NCI-H345 treated with DMSO at 0.1 percent for 48 hours (cell line): ENCODE data around the gene NOS1.
A peak's percentile ranks its signal among the peaks of the same experiment; 100 is the strongest.

Source experiments
- DNase-seq: peaks from one replicate; lab custom pipeline; 2025; ENCODE audit not compliant: unreplicated experiment; lab: John Stamatoyannopoulos, UW

NOS1 gene

GRCh38 chr12:117363953-117364486, 2.6 kb upstream of the NOS1 start:
- DNase-seq, result no peak

- no peak for DNase-seq
Observed at GRCh38 chr12:117363056-117363662, 1.7 kb upstream of the NOS1 start.

DNA sequence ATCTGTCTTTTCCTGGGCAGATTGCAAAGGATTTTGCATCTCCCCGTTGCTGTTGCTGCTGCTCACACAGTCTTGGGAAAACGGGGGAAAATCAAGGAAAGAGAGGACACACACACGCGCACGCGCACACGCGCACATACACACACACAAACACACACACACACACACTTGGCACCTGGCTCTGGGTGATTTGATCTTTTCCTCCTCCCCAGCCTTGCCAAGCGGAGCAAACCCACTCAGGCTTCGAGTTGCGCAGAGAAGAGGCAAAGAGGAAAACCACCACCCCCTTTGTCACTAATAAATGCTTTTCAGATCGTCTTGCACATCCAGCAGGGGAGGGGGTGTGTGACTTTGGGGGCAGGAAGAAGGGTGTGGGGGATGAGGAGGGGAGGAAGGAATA, 965 bp upstream of the NOS1 start:
- no peak for DNase-seq

DNA sequence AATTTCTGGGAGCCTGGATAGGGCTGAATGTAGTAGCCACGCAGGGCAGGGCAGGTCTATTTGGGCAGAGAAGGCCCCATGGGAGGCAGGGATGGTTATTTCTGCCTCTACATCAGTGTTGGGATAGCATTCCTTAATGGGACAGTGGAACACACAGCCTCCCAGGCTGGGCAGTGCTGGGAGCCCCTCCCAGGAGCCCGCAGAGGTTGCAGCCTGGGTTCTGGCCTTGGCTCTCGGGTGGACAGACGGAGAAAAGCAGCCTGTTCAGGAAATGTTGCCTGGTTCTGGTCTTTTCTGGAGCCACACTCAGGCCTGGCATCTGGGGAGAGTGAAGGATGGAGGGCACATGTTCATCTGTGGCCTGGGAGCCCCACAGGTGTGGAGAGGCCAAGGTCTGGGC, 479 bp upstream of the NOS1 start:
- no peak for DNase-seq

- DNase-seq, result peak; percentile 20
Observed at GRCh38 chr12:117360551-117361346, 677 bp downstream of the NOS1 start.

- DNase-seq, result no peak
Observed at GRCh38 chr12:117360222-117360550, 1.2 kb downstream of the NOS1 start.

DNA sequence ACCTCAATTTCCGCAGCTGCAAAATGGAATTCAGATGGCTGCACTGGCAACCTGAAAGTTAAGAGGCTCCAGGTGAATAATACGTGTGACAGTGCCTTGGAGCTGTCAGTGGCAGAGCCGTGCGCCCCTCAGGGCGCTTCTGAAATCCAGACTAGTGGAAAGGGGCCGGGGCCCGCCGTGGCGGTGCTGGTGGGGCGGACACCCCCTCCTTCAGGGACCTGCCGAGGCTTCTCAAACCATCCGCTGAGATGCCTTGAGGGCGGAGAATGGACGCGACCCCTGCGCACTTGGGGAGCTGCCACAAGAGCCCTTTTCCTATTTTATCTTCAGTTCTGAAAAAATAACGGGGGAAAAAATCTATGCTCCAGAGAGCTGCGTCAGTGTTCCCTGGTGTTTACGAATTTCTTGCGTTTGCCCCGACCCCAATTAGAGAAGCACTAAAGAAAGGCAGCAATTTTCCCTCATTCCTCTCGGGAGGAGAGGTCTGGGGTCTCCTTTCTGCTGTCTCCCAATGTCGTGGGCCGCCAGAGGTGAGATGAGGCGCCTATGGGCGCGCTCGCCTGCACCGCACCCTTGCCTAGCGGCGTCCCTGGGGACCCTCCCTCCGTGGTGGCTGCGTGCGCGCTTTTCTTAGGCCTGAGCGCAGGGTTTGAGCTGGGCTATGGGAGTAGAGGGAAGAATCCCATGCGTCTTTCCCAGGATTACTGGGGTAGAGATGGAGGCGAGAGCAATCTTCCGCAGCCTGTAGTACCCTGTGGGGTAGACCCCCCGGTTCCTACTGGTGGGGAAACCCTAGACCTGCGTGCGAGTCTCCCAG, 2.2 kb downstream of the NOS1 start:
- no peak for DNase-seq

DNA sequence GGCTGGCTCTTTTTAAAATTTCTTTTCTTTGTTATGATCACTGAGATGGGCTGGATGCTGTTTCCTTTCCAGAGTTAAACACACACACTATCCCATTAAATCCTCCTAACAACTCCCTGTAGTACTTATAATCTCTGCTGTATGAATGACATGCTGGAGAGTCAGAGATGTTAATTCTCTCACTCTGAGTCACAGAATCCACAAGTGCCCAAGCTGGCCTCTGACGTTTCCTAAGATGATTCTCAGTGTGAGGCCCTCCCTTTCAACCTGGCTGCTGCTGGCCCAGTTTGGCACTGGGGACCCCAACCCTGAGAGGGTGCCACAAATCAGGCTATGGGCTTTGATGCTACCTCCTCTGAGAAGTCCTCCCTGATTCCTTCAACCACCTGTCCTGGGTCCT, 5.4 kb downstream of the NOS1 start:
- DNase-seq, result no peak

GRCh38 chr12:117352883-117353282, 8.5 kb downstream of the NOS1 start:
- no peak for DNase-seq

- DNase-seq, result no peak
Observed at GRCh38 chr12:117352206-117352605, 9.2 kb downstream of the NOS1 start.

GRCh38 chr12:117350140-117350539, 11.3 kb downstream of the NOS1 start:
- DNase-seq, result no peak

DNA sequence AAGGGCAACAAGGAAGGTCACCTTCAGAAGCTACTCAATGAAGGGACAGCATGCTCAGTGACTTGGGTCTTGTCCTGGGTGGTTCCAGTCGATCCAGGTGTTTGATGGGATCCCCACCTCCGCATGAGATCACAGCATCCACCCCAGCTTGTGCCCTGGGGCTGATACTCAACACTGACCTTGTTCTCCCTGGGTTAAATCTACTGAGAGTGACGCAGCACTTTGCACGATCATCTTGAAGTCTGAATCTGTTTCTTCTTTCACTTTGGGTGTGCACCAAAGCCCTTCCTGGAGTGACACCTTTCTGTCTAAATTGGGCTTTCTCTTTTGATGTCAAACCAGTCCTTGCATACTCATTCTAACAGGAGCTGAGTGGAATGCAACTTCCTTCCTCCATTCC, 13.8 kb downstream of the NOS1 start:
- DNase-seq, result no peak

- no peak for DNase-seq
Observed at GRCh38 chr12:117344716-117345115, 16.7 kb downstream of the NOS1 start.

- DNase-seq, result no peak
Observed at GRCh38 chr12:117343849-117344248, 17.6 kb downstream of the NOS1 start.

DNA sequence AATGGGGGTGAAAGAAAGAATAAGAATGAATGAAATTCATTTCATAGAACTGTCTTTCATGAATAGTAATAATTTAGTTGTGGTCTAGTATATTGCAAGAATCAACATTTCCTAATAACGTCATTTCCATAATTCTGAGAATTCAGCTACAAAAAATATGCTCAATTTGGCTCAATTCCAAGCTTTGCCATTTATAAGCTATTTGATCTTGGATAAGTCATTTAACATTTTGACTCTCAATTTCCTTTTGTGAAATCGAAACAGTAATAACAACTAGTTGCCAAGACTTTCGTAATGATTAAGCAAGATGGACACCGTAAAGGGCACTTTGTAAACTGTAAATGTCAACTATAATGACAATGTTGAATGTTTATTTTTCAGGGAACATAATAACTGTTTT, 18.1 kb downstream of the NOS1 start:
- DNase-seq, result no peak

- no peak for DNase-seq
Observed at GRCh38 chr12:117342682-117343081, 18.7 kb downstream of the NOS1 start.

DNA sequence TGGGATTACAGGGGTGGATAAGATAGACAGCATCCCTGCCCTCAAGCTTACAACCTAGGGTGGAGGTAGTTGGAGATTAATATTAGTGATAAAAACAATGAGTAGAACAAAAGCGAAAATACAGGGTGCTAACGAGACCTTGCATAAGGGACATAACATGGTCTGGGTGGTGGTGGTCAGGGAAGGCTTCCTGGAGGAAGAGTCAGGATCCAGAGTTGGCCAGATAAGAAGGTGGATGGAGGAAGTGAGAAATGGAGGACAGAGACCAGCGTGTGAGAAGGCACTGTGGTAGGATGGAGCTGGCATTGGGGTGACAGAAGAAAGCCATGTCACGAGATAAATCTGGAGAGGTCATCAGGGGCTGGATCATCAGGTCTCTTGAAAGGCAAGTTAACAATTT, 19.2 kb downstream of the NOS1 start:
- no peak for DNase-seq

GRCh38 chr12:117339104-117339503, 22.3 kb downstream of the NOS1 start:
- DNase-seq, result no peak

- DNase-seq, result no peak
Observed at GRCh38 chr12:117334855-117335587, 26.4 kb downstream of the NOS1 start.

DNA sequence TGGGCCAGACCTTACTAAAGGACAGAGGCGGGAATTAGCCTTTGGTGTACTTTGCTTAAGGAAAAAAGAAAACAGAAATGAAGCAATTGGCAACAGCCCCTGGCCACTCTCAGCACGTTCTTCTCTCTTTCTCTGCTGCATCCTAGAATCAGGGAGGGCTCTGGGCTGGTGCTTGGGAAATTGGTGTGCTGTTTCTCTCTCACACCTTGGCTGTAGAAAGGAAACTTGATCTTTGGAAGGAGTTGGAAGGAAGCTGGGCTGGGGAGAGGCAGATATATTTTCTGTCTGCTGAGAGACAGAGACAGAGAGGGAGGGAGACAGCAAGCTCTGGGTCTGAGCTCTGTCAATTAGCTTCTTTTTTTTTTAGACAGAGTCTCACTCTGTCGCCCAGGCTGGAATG, 27.4 kb downstream of the NOS1 start:
- no peak for DNase-seq

DNA sequence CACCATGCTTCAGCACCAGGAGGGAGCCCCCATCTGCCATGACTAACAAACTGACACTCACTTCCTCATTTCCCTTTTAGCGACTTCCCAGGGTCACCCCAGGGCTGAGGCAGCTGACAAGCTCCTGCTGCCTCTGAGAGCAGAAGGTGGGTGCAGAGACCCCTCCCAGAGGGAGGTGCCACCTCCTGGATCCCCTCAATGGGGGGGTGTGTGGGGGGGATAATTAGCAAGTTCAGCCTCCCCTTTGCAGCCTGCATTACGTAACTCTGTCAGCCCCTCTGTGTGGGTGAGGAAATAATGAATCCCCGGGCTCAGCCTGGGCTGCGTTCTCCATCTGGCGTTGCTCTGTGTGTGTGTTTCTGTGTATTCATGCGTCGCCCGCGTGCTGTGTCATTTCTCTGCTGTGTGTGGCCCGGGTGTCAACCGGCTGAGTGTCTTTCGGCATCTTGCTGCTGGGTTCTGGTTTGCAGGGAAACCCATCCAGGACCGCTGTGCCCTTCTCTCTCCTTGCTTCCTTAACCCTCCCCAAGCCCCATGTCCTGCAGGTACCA, 28.0 kb downstream of the NOS1 start:
- no peak for DNase-seq
